K562 (cell line): Measurements from ENCODE around the gene RAD54L. TPM values are rescaled to one million over a fixed set of nuclear protein-coding genes. Genes with fewer than 3 reads are reported as not detected.

ENCODE experiments used
- ATF7 ChIP-seq: fragments of 450-650 bp; IDR thresholded peaks from 2 replicates; pipeline ENCODE4 v1.7.1; 2014; ENCODE audit warnings: mild to moderate bottlenecking, moderate library complexity
- BCLAF1 ChIP-seq, 2 experiments: fragments of 450-650 bp in 1 of 2; IDR thresholded peaks; 2 replicates each; pipeline ENCODE4 v1.6.1; 2011 to 2017; ENCODE audit warnings: low read depth in 2 of 2, antibody characterized with exemption in 1 of 2, borderline replicate concordance in 1 of 2, low read length in 1 of 2, mild to moderate bottlenecking in 1 of 2, mixed read lengths in 1 of 2; ENCODE audit not compliant: control insufficient read depth in 1 of 2
- CCNT2 ChIP-seq: IDR thresholded peaks from 2 replicates; pipeline ENCODE4 v1.6.1; 2011; ENCODE audit warnings: borderline replicate concordance, low read depth, mild to moderate bottlenecking, moderate library complexity, mixed read lengths, low read length; ENCODE audit not compliant: insufficient read length; ENCODE audit errors: extremely low read depth
- COPS2 ChIP-seq: fragments of 450-650 bp; conservative IDR thresholded peaks from 2 replicates; pipeline ENCODE4 v1.6.1; 2016; ENCODE audit warnings: mild to moderate bottlenecking, moderate library complexity
- ETV1 ChIP-seq: fragments of 450-650 bp; conservative IDR thresholded peaks from 2 replicates; pipeline ENCODE4 v1.6.1; 2016; ENCODE audit warnings: missing genetic modification characterization, control low read depth, low read depth, missing compliant biosample characterization
- HDAC8 ChIP-seq: fragments of 450-650 bp; IDR thresholded peaks from 2 replicates; pipeline ENCODE4 v1.6.1; 2016; ENCODE audit warnings: mild to moderate bottlenecking, missing genetic modification characterization, moderate library complexity, missing compliant biosample characterization
- ILK ChIP-seq: fragments of 450-650 bp; IDR thresholded peaks from 2 replicates; pipeline ENCODE4 v1.6.1; 2016; ENCODE audit warnings: missing genetic modification characterization, low read depth, mild to moderate bottlenecking, missing compliant biosample characterization, moderate library complexity, borderline replicate concordance
- IRF9 ChIP-seq: fragments of 450-650 bp; IDR thresholded peaks from 2 replicates; pipeline ENCODE4 v1.6.1; 2016; ENCODE audit warnings: missing biosample characterization, missing genetic modification characterization
- NONO ChIP-seq, 2 experiments: fragments of 200-400 bp in 1 of 2; fragments of 450-650 bp in 1 of 2; formaldehyde crosslinking in 1 of 2; IDR thresholded peaks; 2 replicates each; pipeline ENCODE4 v1.6.1; 2017; ENCODE audit warnings: low read depth in 2 of 2, mild to moderate bottlenecking in 2 of 2, moderate library complexity in 2 of 2, low read length in 1 of 2
- POLR2A ChIP-seq: fragments of 450-650 bp; conservative IDR thresholded peaks from 2 replicates; pipeline ENCODE4 v1.6.1; 2016
- POLR2G ChIP-seq: fragments of 200-400 bp; formaldehyde crosslinking; IDR thresholded peaks from 2 replicates; pipeline ENCODE4 v1.6.1; 2017; ENCODE audit warnings: low read depth, mild to moderate bottlenecking, antibody characterized with exemption, low read length, moderate library complexity
- PTBP1 ChIP-seq: fragments of 200-400 bp; formaldehyde crosslinking; IDR thresholded peaks from 2 replicates; pipeline ENCODE4 v1.6.1; 2017; ENCODE audit warnings: low read depth, low read length
- PTRF ChIP-seq: fragments of 450-650 bp; IDR thresholded peaks from 2 replicates; pipeline ENCODE4 v1.6.1; 2016; ENCODE audit warnings: mild to moderate bottlenecking, missing genetic modification characterization, missing compliant biosample characterization
- RBFOX2 ChIP-seq: fragments of 200-400 bp; formaldehyde crosslinking; IDR thresholded peaks from 2 replicates; pipeline ENCODE4 v1.6.1; 2017; ENCODE audit warnings: low read depth, mild to moderate bottlenecking, low read length, moderate library complexity
- SAP30 ChIP-seq: fragments of 200-600 bp; sonication (generic); IDR thresholded peaks from 2 replicates; pipeline ENCODE4 v1.6.1; 2012; ENCODE audit warnings: borderline replicate concordance, low read depth, mild to moderate bottlenecking, moderate library complexity, low read length, control low read depth, inconsistent platforms; ENCODE audit not compliant: insufficient read depth, poor library complexity, severe bottlenecking
- SP1 ChIP-seq: sonication (generic); formaldehyde crosslinking; IDR thresholded peaks from 2 replicates; pipeline ENCODE4 v1.8.1; 2022; ENCODE audit warnings: mild to moderate bottlenecking, missing genetic modification reagents
- ZBTB43 ChIP-seq: sonication (generic); formaldehyde crosslinking; IDR thresholded peaks from 2 replicates; pipeline ENCODE4 v1.8.0; 2023; ENCODE audit warnings: mild to moderate bottlenecking, missing genetic modification reagents
- ZFX ChIP-seq: sonication (generic); formaldehyde crosslinking; IDR thresholded peaks from 2 replicates; pipeline ENCODE4 v1.8.0; 2022; ENCODE audit warnings: mild to moderate bottlenecking, missing genetic modification reagents, moderate library complexity
- ZNF263 ChIP-seq: sonication (generic); formaldehyde crosslinking; IDR thresholded peaks from 2 replicates; pipeline ENCODE4 v1.8.0; 2022; ENCODE audit warnings: mild to moderate bottlenecking, missing genetic modification reagents, borderline replicate concordance
- ZNF830 ChIP-seq: fragments of 250-450 bp; sonication (Bioruptor Pico); IDR thresholded peaks from 2 replicates; pipeline ENCODE4 v1.5.0; 2021; ENCODE audit warnings: mild to moderate bottlenecking
- ZSCAN32 ChIP-seq: fragments of 450-650 bp; formaldehyde crosslinking; IDR thresholded peaks from 2 replicates; pipeline ENCODE4 v1.4.0; 2020; ENCODE audit warnings: mild to moderate bottlenecking, moderate library complexity
- polyA plus RNA-seq, 8 experiments: library from polyadenylated mRNA; depleted of rRNA in 4 of 8; stranded (reverse) in 5 of 8; unstranded in 3 of 8; fragments of >200 nt; fragmentation: Nextera tagmentation in 2 of 8; fragmentation: Illumina TruSeq in 1 of 8; extraction: Ambion mirVana in 2 of 8; extraction: Trizol in 1 of 8; gene quantifications; 2 replicates each; pipeline versions ENCODE4 v1.2.1 to v1.2.3, GENCODE V29; 2011 to 2014; ENCODE audit warnings: inconsistent platforms in 1 of 8, missing spikeins in 1 of 8
- total RNA-seq, 7 experiments: library from RNA; depleted of rRNA in 6 of 7; stranded (reverse); fragments of >200 nt in 6 of 7; fragmentation: Illumina TruSeq in 2 of 7; extraction: Trizol in 2 of 7; gene quantifications; 2 replicates each; pipeline versions ENCODE4 v1.2.1 to v1.2.3, GENCODE V29; 2011 to 2021; ENCODE audit warnings: low replicate concordance in 1 of 7

The RAD54L gene
- total and polyA plus RNA-seq, 9 of the 15 experiments (the other 6 are each of a cell fraction or from before 2014, with no cell fraction given), result 17.9 to 92.3 (median 37.5) TPM

- TF ChIP-seq IRF9 (tag) (no peak), CCNT2 (peak; percentile 42), PTRF (tag) (no peak), SP1 (CRISPR knock-in tag) (peak; percentile 42; the same call in 1 of the 2 replicates), ETV1 (tag) (peak; percentile 59), ILK (tag) (no peak), COPS2 (no peak), SAP30 (peak; percentile 47), ZBTB43 (CRISPR knock-in tag) (no peak), NONO (IDR thresholded peaks at IDR 0.05; ENCODE audit: low read depth in 2 of 2, low read length in 1 of 2) (peak in 1 of 2 experiments; percentile 54; a peak in 1 of 4 replicates), ZFX (CRISPR knock-in tag) (peak; percentile 95), HDAC8 (tag) (0 out of 2 replicates have a peak, but pooled peaks have one; percentile 31), ATF7 (peak; percentile 42; the same call in 1 of the 2 replicates), ZSCAN32 (peak; percentile 43; the same call in 1 of the 2 replicates), BCLAF1 (IDR thresholded peaks at IDR 0.05; ENCODE audit: borderline replicate concordance in 1 of 2, control insufficient read depth in 1 of 2, low read depth in 2 of 2, low read length in 1 of 2) (no peak), ZNF263 (CRISPR knock-in tag) (peak; percentile 40; the same call in 1 of the 2 replicates), ZNF830 (CRISPR knock-in tag) (no peak), RBFOX2 (peak; percentile 89), POLR2G (peak; percentile 96), POLR2A (peak; percentile 85), PTBP1 (peak; percentile 90)
Observed at GRCh38 chr1:46197964-46198811, 49.4 kb upstream of the RAD54L start, which contains the start of gene POMGNT1 (continued).
